H9 (cell line): ENCODE data around the gene AP1B1. TPM values are rescaled to one million over a fixed set of nuclear protein-coding genes. Genes with fewer than 3 reads are reported as not detected.

ENCODE experiments used
- DNase-seq: peaks from one replicate; pipeline ENCODE4 v3.0.0-alpha.2; 2017
- H2AFZ ChIP-seq: one replicate; pipeline ENCODE4 v1.6.1; 2013; ENCODE audit warnings: mild to moderate bottlenecking, low read length, control low read depth, moderate library complexity
- H2AK5ac ChIP-seq: 2 replicates; pipeline ENCODE4 v1.6.1; 2013; ENCODE audit warnings: low read length, control low read depth, mixed read lengths; ENCODE audit not compliant: insufficient read length
- H2BK120ac ChIP-seq: one replicate; pipeline ENCODE4 v1.6.1; 2013; ENCODE audit warnings: low read depth, mild to moderate bottlenecking, low read length, control low read depth, inconsistent platforms; ENCODE audit not compliant: poor library complexity, severe bottlenecking
- H2BK12ac ChIP-seq: 2 replicates; pipeline ENCODE4 v1.6.1; 2013; ENCODE audit warnings: low read length, control low read depth, mixed read lengths, low read depth; ENCODE audit not compliant: insufficient read length
- H2BK15ac ChIP-seq: 2 replicates; pipeline ENCODE4 v1.6.1; 2013; ENCODE audit warnings: low read depth, low read length, control low read depth
- H2BK20ac ChIP-seq: one replicate; pipeline ENCODE4 v1.6.1; 2013; ENCODE audit warnings: low read depth, mild to moderate bottlenecking, low read length, control low read depth, inconsistent platforms; ENCODE audit not compliant: poor library complexity, severe bottlenecking
- H2BK5ac ChIP-seq: 2 replicates; pipeline ENCODE4 v1.6.1; 2013; ENCODE audit warnings: low read length, control low read depth, mixed read lengths; ENCODE audit not compliant: insufficient read length
- H3K14ac ChIP-seq: 2 replicates; pipeline ENCODE4 v1.6.1; 2013; ENCODE audit warnings: low read length, control low read depth; ENCODE audit not compliant: insufficient read depth
- H3K18ac ChIP-seq: 2 replicates; pipeline ENCODE4 v1.6.1; 2013; ENCODE audit warnings: low read depth, mild to moderate bottlenecking, mixed read lengths, low read length, control low read depth; ENCODE audit not compliant: insufficient read length
- H3K23ac ChIP-seq: 2 replicates; pipeline ENCODE4 v1.6.1; 2013; ENCODE audit warnings: low read length, control low read depth, mixed read lengths, low read depth; ENCODE audit not compliant: insufficient read length
- H3K23me2 ChIP-seq: 2 replicates; pipeline ENCODE4 v1.6.1; 2013; ENCODE audit warnings: low read depth, mild to moderate bottlenecking, mixed read lengths, low read length, control low read depth; ENCODE audit not compliant: insufficient read length, poor library complexity, severe bottlenecking
- H3K27ac ChIP-seq: 2 replicates; pipeline ENCODE4 v1.5.1; 2013; ENCODE audit warnings: low read length, control low read depth, mixed read lengths, low read depth; ENCODE audit not compliant: insufficient read length
- H3K27me3 ChIP-seq: 2 replicates; pipeline ENCODE4 v1.6.1; 2013; ENCODE audit warnings: low read length, control low read depth, inconsistent platforms; ENCODE audit not compliant: insufficient read depth
- H3K4ac ChIP-seq: 2 replicates; pipeline ENCODE4 v1.6.1; 2013; ENCODE audit warnings: low read depth, mild to moderate bottlenecking, control low read depth, inconsistent platforms, low read length, moderate library complexity
- H3K4me1 ChIP-seq: 2 replicates; pipeline ENCODE4 v1.6.1; 2013; ENCODE audit warnings: low read length, control low read depth, inconsistent platforms; ENCODE audit not compliant: insufficient read depth
- H3K4me2 ChIP-seq: 2 replicates; pipeline ENCODE4 v1.6.1; 2013; ENCODE audit warnings: low read length, control low read depth, mixed read lengths; ENCODE audit not compliant: insufficient read length, insufficient read depth
- H3K56ac ChIP-seq: 2 replicates; pipeline ENCODE4 v1.6.1; 2013; ENCODE audit warnings: low read depth, mild to moderate bottlenecking, mixed read lengths, low read length, control low read depth; ENCODE audit not compliant: insufficient read length
- H3K79me1 ChIP-seq: 2 replicates; pipeline ENCODE4 v1.6.1; 2013; ENCODE audit warnings: low read depth, mild to moderate bottlenecking, moderate library complexity, low read length, control low read depth, inconsistent platforms; ENCODE audit not compliant: insufficient read depth, poor library complexity, severe bottlenecking
- H3K79me2 ChIP-seq: 2 replicates; pipeline ENCODE4 v1.6.1; 2013; ENCODE audit warnings: low read length, control low read depth, inconsistent platforms; ENCODE audit not compliant: insufficient read depth
- H3K9ac ChIP-seq: 2 replicates; pipeline ENCODE4 v1.6.1; 2013; ENCODE audit warnings: low read length, control low read depth, mixed read lengths; ENCODE audit not compliant: insufficient read length; ENCODE audit errors: extremely low read depth
- H3K9me3 ChIP-seq: one replicate; pipeline ENCODE4 v1.6.1; 2013; ENCODE audit warnings: low read depth, low read length, inconsistent platforms; ENCODE audit not compliant: control insufficient read depth
- H3T11ph ChIP-seq: one replicate; pipeline ENCODE4 v1.6.1; 2013; ENCODE audit warnings: mild to moderate bottlenecking, low read length, control low read depth, inconsistent platforms
- H4K20me1 ChIP-seq: one replicate; pipeline ENCODE4 v1.6.1; 2013; ENCODE audit not compliant: control insufficient read depth, insufficient read length, insufficient read depth
- H4K5ac ChIP-seq: 2 replicates; pipeline ENCODE4 v1.6.1; 2013; ENCODE audit warnings: low read depth, mild to moderate bottlenecking, mixed read lengths, low read length, control low read depth; ENCODE audit not compliant: insufficient read length
- H4K8ac ChIP-seq: replicated peaks from 2 replicates; pipeline ENCODE4 v1.6.1; 2013; ENCODE audit warnings: low read length, control low read depth, mixed read lengths, low read depth; ENCODE audit not compliant: insufficient read length
- H4K91ac ChIP-seq: 2 replicates; pipeline ENCODE4 v1.6.1; 2013; ENCODE audit warnings: low read depth, mild to moderate bottlenecking, moderate library complexity, mixed read lengths, low read length, control low read depth; ENCODE audit not compliant: insufficient read length
- H3K27ac Mint-ChIP-seq, 3 experiments: 2 replicates in 2 of 3; 3 replicates in 1 of 3; pipeline ENCODE4 v1.8.0; 2020 to 2021; ENCODE audit warnings: mixed read lengths in 3 of 3, mild to moderate bottlenecking in 1 of 3, moderate library complexity in 1 of 3
- H3K27me3 Mint-ChIP-seq: 2 replicates; pipeline ENCODE4 v1.8.0; 2021; ENCODE audit warnings: low read depth, mild to moderate bottlenecking, moderate library complexity, mixed read lengths
- H3K36me3 Mint-ChIP-seq, 3 experiments: 2 replicates in 2 of 3; 3 replicates in 1 of 3; pipeline ENCODE4 v1.8.0; 2020 to 2021; ENCODE audit warnings: low read depth in 3 of 3, mixed read lengths in 3 of 3; ENCODE audit not compliant: insufficient read depth in 1 of 3
- H3K4me1 Mint-ChIP-seq, 2 experiments: 2 replicates each; pipeline ENCODE4 v1.8.0; 2020; ENCODE audit warnings: mixed read lengths in 2 of 2
- H3K4me3 Mint-ChIP-seq, 2 experiments: 2 replicates in 1 of 2; 3 replicates in 1 of 2; pipeline ENCODE4 v1.8.0; 2020 to 2021; ENCODE audit warnings: mild to moderate bottlenecking in 2 of 2, mixed read lengths in 2 of 2, moderate library complexity in 1 of 2
- H3K9me3 Mint-ChIP-seq, 2 experiments: 2 replicates in 1 of 2; 3 replicates in 1 of 2; pipeline ENCODE4 v1.8.0; 2020; ENCODE audit warnings: mild to moderate bottlenecking in 2 of 2, mixed read lengths in 2 of 2, moderate library complexity in 1 of 2
- CTCF ChIP-seq: fragments of 200-600 bp; sonication (generic); conservative IDR thresholded peaks from 3 replicates; pipeline ENCODE4 v1.8.0; 2021; ENCODE audit warnings: antibody characterized with exemption, mild to moderate bottlenecking
- WGBS: extraction: QIAGEN DNeasy Blood & Tissue Kit; methylation state at CpG from one replicate; pipeline ENCODE4 v1.1.7; 2013; ENCODE audit warnings: missing lambda C conversion rate, low lambda C conversion rate, mixed read lengths; ENCODE audit not compliant: insufficient read length; ENCODE audit errors: extremely low coverage; 5-methylcytosine and 5-hydroxymethylcytosine counted together
- total RNA-seq: library from RNA; stranded (reverse); gene quantifications from 2 replicates; pipeline ENCODE4 v1.2.1, GENCODE V29; 2021

The AP1B1 gene
- total RNA-seq, 1 experiment from 2014 or later: 64.0 TPM

GRCh38 chr22:29390270-29390669 lies 1.9 kb upstream of the AP1B1 start:
- peaks cover 13% of the 10 kb centered on the region in 2 experiments for H3K4me1 Mint-ChIP-seq
- no peaks in the 10 kb centered on the region for H3K9me3 Mint-ChIP-seq
- WGBS: no CpG with 5 or more reads among the region's 6 CpGs

More at GRCh38 chr22:29390270-29390669, 1.9 kb upstream of the AP1B1 start:
- no peak overlapping the region for H3K56ac ChIP-seq
- H3K18ac ChIP-seq: no peak overlapping the region
- no peaks in the 10 kb centered on the region for H3K9me3 ChIP-seq
- H3T11ph ChIP-seq: no peak overlapping the region
- H3K23ac ChIP-seq: no peak overlapping the region
- H2BK20ac ChIP-seq: no peak overlapping the region
- H3K9ac ChIP-seq: no peak overlapping the region
- TF ChIP-seq CTCF: no peak
- peaks cover 7% of the 10 kb centered on the region for H3K23me2 ChIP-seq
- no peak overlapping the region for H4K91ac ChIP-seq
- H4K8ac ChIP-seq: no peak overlapping the region
- no peak overlapping the region for H2BK15ac ChIP-seq
- no peak overlapping the region for H3K4me3 Mint-ChIP-seq
- H3K4me2 ChIP-seq: no peak overlapping the region
- H3K79me1 ChIP-seq: no peaks in the 10 kb centered on the region
- H2BK5ac ChIP-seq: no peak overlapping the region
- no peak overlapping the region for H4K5ac ChIP-seq
- no peak overlapping the region for H2AFZ ChIP-seq
- no peak overlapping the region for H3K27ac ChIP-seq
- no peaks in the 10 kb centered on the region; the same call in 1 of the 2 replicates for H3K79me2 ChIP-seq
- no peaks in the 10 kb centered on the region for H4K20me1 ChIP-seq
- peaks cover 0 to 1% (median 0%) of the 10 kb centered on the region in 3 experiments; a peak in 3 of 7 replicates for H3K36me3 Mint-ChIP-seq
- no peak overlapping the region for H3K14ac ChIP-seq
- H3K4me1 ChIP-seq: no peaks in the 10 kb centered on the region
- no peak overlapping the region for H3K27ac Mint-ChIP-seq
- no peak overlapping the region for H2BK120ac ChIP-seq
- H3K27me3 ChIP-seq: no peaks in the 10 kb centered on the region
- H2BK12ac ChIP-seq: no peak overlapping the region
- DNase-seq: no peak
- no peak overlapping the region for H3K4ac ChIP-seq
- no peaks in the 10 kb centered on the region for H3K27me3 Mint-ChIP-seq
- no peak overlapping the region for H2AK5ac ChIP-seq
